HG02588 (cell line): ENCODE measurements around the gene TJP3.
"Not testable (repeated sequence)": the region's sequence is repeated elsewhere in the genome, so short reads cannot be mapped to it uniquely, and the experiment has no call there.

Experiments used
- ATAC-seq: cut with Tn5 transposase; IDR thresholded peaks from one replicate; pipeline ENCODE4 v1.9.1; 2021; ENCODE audit warnings: mild to moderate bottlenecking, moderate library complexity; ENCODE audit not compliant: unreplicated experiment

The TJP3 gene

GRCh38 chr19:3740431-3740830 lies 32.2 kb downstream of the TJP3 start:
- ATAC-seq: no peak

GRCh38 chr19:3743486-3743885 lies 35.3 kb downstream of the TJP3 start:
- no peak for ATAC-seq

GRCh38 chr19:3745363-3746045 lies 37.3 kb downstream of the TJP3 start:
- no peak for ATAC-seq

- no peak for ATAC-seq
These were observed 38.3 kb downstream of the TJP3 start for GRCh38 chr19:3746371-3747056.

- ATAC-seq: no peak
These were observed 40.8 kb downstream of the TJP3 start for GRCh38 chr19:3748965-3749364.

GRCh38 chr19:3750211-3750610 lies 42.0 kb downstream of the TJP3 start:
- ATAC-seq: no peak

- ATAC-seq: no peak
These were observed 43.1 kb downstream of the TJP3 start for GRCh38 chr19:3751236-3751635.

GRCh38 chr19:3752492-3752891 lies 44.3 kb downstream of the TJP3 start:
- ATAC-seq: no peak

GRCh38 chr19:3753631-3754410 lies 45.6 kb downstream of the TJP3 start:
- ATAC-seq: no peak

- ATAC-seq: not testable (repeated sequence)
These were observed 49.5 kb downstream of the TJP3 start for GRCh38 chr19:3757705-3758104.

- ATAC-seq: not testable (repeated sequence)
These were observed 50.1 kb downstream of the TJP3 start for GRCh38 chr19:3758297-3758696.

- no peak for ATAC-seq
These were observed 51.5 kb downstream of the TJP3 start for GRCh38 chr19:3759482-3760254.

- ATAC-seq: no peak
These were observed 52.7 kb downstream of the TJP3 start for GRCh38 chr19:3760871-3761361.

GRCh38 chr19:3761382-3762129 lies 53.4 kb downstream of the TJP3 start, which contains the start of gene APBA3:
Gene APBA3, minus strand, starts transcription at chr19:3761692. Its CDS starts 1,428 bp downstream, at chr19:3760264.
- peak; percentile 51 for ATAC-seq

- ATAC-seq: no peak
These were observed 53.9 kb downstream of the TJP3 start for GRCh38 chr19:3762130-3762473.

- ATAC-seq: peak; percentile 72
These were observed 54.6 kb downstream of the TJP3 start, which contains the start of gene MRPL54 for GRCh38 chr19:3762501-3763459. Gene MRPL54, plus strand, starts transcription at chr19:3762682. Its CDS starts 19 bp downstream, at chr19:3762701.

GRCh38 chr19:3765121-3765520 lies 56.9 kb downstream of the TJP3 start:
- no peak for ATAC-seq

- ATAC-seq: not testable (repeated sequence)
These were observed 57.6 kb downstream of the TJP3 start for GRCh38 chr19:3765757-3766156.

- no peak for ATAC-seq
These were observed 58.3 kb downstream of the TJP3 start for GRCh38 chr19:3766520-3766919.
